Mucosa of gallbladder (tissue), 1 donor: ENCODE measurements around the gene FGFR4. TPM values are rescaled to one million over a fixed set of nuclear protein-coding genes. Genes with fewer than 3 reads are reported as not detected.

Experiments used
- DNase-seq: peaks from one replicate; pipeline ENCODE4 v3.0.0-alpha.2; 2020; ENCODE audit warnings: low spot score
- total RNA-seq: library from RNA; stranded (reverse); gene quantifications from one replicate; pipeline ENCODE4 v1.2.1, GENCODE V29; 2021
- donor health status: DM: no; HTN: no; CAD: no.

FGFR4 gene
- total RNA-seq, 1 donor from 2014 or later: 233 TPM

DNA sequence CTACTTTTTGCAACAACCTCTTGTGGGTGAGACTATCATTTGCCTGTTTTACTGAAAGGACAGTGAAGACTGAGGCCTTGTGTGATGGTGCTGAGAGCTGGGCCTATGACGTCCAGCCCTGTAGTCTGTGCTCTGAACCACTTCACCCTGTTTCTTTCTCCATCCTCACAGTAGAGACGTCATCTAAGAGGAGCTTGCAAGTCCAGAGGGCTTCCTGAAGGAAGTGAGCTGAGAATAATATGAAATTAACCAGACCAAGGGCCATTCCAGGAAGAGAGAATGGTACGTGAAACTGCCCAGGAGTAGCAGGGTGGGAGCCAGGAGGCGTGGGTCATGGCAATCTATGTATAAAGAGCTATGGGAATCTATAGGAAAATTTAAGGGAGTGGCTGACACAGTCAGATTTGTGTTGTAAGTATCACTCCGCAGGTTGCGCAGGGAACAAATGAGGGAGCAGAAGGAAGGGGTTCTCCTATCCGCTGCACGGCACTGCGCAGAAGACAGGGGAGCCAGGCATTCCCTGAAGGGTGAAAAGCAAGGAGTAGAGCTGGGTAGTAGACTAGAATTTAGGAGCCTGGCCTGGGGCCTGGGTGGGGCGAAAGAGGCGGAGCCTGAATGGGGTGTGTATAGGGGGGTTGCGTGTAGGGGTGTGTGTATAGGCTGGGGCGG, 596 bp upstream of the FGFR4 start:
- no peak for DNase-seq

DNA sequence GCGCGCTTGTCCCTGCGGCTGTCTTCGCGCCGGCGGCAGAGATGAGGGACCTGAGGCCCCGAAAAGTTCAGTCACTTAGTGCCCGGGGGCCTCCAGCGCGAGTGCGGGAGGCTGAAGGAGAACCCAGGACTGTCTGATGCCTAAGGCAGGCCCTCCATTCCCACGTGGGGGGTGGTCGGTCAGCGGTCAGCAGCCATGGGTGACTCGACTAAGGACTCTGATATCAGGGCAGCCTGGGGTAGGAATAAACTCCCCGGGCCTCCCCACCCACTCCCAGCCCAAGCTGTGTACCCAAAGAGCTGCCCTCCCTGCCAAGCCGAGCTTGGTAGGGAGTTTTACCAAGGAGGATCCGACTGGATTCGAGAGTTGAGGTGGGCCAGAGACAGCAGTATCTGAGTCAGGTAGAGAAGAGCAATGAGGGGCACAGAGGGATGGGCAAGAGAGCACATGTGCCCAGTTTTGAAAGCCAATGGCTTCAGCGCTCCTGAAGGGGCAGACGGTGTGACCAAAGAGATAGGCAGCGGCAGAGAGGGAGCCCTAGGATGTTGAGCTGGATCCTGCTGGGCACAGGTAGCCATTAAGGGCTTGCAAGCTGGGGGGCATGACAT, 787 bp downstream of the FGFR4 start:
- no peak for DNase-seq

- no peak for DNase-seq
These were observed 2.4 kb downstream of the FGFR4 start for GRCh38 chr5:177089127-177089526.

- DNase-seq: peak; percentile 54
These were observed 3.3 kb downstream of the FGFR4 start for GRCh38 chr5:177089825-177090641.

- no peak for DNase-seq
These were observed 4.1 kb downstream of the FGFR4 start for GRCh38 chr5:177090813-177091212.

DNA sequence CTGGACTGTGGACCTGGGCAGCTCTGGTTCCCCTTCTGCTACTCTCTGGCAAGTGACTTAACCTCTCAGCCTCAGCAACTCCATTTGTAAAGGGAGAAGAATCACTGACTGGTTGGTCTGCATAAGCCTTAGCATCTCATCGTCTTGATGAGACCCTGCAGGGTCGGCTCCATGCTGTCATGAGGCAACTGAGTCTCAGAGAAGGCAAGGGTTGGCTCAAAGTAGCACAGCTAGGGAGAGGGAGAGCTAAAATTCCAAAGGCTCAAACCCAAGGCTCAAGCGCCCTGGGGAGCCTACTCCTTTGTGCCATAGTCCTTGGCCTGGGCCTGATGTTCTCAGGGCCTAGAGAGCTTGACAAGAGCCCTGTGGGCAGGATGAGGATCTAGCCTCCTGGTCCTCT, 4.5 kb downstream of the FGFR4 start:
- DNase-seq: no peak

DNA sequence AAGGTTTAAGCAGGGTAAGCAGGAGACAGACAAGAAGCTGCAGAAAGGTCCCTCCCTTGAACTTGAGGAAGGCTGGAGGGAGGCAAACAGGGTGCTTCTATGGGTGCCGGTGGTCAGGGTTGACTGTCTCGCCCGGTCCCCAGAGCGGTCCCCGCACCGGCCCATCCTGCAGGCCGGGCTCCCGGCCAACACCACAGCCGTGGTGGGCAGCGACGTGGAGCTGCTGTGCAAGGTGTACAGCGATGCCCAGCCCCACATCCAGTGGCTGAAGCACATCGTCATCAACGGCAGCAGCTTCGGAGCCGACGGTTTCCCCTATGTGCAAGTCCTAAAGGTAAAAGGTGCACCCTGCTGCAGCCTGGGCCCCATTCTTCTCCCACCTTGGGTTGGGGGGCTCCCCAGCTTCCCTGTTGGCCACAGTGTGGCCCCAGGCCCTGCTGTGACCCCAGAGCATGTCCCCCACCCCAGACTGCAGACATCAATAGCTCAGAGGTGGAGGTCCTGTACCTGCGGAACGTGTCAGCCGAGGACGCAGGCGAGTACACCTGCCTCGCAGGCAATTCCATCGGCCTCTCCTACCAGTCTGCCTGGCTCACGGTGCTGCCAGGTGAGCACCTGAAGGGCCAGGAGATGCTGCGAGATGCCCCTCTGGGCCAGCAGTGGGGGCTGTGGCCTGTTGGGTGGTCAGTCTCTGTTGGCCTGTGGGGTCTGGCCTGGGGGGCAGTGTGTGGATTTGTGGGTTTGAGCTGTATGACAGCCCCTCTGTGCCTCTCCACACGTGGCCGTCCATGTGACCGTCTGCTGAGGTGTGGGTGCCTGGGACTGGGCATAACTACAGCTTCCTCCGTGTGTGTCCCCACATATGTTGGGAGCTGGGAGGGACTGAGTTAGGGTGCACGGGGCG, 5.7 kb downstream of the FGFR4 start:
- no peak for DNase-seq

DNA sequence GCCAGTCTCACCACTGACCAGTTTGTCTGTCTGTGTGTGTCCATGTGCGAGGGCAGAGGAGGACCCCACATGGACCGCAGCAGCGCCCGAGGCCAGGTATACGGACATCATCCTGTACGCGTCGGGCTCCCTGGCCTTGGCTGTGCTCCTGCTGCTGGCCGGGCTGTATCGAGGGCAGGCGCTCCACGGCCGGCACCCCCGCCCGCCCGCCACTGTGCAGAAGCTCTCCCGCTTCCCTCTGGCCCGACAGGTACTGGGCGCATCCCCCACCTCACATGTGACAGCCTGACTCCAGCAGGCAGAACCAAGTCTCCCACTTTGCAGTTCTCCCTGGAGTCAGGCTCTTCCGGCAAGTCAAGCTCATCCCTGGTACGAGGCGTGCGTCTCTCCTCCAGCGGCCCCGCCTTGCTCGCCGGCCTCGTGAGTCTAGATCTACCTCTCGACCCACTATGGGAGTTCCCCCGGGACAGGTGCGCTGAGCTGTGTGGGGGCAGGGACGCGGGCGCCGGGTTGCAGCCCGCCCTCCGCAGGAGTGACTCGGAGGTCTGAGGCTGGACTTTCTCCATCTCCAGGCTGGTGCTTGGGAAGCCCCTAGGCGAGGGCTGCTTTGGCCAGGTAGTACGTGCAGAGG, 6.5 kb downstream of the FGFR4 start:
- DNase-seq: no peak

- DNase-seq: no peak
These were observed 7.1 kb downstream of the FGFR4 start for GRCh38 chr5:177093803-177094202.

DNA sequence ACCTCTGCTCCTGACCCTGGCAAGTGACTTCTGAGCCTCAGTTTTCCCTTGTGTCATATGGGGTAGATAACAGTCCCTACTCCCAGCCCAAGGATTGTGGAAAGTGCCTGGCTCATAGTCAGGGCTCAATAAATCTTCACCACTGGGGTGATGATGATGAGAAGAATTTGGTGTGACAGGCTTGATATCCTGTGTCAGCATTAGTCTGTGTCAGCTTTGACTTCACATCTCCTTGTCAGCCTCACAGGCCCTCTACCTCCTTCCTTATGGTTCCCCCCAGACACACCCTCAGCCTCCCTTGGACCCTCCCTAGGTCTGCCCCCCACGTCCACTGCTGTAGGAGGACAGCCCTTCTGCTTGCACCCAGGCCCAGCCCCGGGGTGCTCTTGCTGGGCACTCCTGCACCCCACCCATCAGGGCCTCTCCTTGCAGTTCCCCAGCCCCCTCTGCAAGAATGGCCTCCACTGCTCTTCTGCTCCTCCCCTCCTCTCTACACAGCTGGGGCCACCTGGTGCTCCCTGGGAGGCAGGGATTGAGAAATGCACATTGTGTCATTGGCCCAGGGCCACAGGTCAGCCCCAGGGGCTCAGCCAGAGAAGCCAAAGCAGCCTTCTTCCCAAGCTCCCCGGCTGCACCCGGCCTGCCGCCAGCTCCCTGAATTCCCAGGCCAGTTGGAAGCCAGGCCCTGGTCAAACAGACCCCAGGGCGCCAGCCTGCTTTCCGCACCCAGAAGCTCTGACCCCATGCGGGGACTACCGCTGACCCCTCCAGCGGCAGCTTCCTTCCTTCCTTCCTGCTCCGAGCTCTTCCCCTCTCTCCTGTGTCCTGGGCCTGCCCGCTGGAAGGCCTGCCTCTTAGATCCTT, 7.7 kb downstream of the FGFR4 start:
- DNase-seq: peak; percentile 74

- no peak for DNase-seq
These were observed 8.5 kb downstream of the FGFR4 start for GRCh38 chr5:177095088-177095669.

- DNase-seq: no peak
These were observed 9.7 kb downstream of the FGFR4 start for GRCh38 chr5:177096162-177097015.

DNA sequence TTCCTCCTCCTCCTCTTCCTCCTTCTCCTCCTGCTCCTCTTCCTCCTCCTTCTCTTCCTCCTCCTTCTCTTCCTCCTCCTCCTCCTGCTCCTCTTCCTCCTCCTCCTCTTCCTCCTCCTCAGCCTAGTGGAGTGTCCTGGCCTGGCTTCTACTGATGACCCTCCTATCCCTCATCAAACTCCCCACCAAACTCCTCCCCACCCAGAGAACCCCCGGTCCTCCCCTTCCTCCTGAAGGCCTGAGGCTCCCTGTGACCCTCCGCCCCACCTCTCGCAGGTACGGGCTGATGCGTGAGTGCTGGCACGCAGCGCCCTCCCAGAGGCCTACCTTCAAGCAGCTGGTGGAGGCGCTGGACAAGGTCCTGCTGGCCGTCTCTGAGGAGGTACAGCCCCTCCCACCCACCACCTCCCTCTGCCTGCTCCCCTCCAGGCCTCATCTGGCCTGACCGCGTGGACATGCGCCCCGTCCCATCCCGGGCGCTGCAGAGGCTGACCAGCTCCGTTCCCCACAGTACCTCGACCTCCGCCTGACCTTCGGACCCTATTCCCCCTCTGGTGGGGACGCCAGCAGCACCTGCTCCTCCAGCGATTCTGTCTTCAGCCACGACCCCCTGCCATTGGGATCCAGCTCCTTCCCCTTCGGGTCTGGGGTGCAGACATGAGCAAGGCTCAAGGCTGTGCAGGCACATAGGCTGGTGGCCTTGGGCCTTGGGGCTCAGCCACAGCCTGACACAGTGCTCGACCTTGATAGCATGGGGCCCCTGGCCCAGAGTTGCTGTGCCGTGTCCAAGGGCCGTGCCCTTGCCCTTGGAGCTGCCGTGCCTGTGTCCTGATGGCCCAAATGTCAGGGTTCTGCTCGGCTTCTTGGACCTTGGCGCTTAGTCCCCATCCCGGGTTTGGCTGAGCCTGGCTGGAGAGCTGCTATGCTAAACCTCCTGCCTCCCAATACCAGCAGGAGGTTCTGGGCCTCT, 10.6 kb downstream of the FGFR4 start:
- DNase-seq: no peak

GRCh38 chr5:177098120-177098469, 11.4 kb downstream of the FGFR4 start:
- no peak for DNase-seq

DNA sequence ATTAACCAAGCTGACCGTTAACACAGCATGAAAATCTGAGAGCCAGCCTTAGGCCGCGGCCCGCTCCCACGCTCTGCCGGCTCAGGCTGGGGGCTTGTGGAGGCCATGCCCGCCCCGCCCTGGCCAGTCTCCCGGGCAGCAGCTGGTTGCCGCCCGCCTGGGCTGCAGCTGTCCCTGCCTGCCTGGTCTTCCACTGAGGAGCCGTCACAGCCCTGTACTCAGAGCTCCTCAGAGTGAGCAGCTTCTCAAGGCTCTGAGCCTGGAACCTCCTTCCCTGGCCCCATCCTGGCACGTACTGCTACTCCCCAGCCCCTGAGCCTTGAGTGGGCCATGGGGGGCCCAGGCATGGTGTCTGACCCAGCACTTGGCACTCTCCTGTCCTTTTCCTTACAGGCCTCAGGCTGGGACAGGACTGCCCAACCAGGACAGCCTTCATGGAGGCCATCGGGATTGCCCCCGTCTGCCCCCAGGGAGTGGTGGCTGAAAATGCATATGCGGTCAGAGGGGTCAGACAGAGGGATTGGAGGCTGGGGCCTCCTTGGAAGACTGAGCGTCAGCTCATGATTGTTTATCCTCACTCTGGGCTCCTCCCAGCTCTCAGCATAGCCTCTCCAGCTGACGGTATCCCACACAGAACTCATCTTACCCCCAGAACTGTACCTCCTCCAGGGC, 11.9 kb downstream of the FGFR4 start:
- DNase-seq: no peak

DNA sequence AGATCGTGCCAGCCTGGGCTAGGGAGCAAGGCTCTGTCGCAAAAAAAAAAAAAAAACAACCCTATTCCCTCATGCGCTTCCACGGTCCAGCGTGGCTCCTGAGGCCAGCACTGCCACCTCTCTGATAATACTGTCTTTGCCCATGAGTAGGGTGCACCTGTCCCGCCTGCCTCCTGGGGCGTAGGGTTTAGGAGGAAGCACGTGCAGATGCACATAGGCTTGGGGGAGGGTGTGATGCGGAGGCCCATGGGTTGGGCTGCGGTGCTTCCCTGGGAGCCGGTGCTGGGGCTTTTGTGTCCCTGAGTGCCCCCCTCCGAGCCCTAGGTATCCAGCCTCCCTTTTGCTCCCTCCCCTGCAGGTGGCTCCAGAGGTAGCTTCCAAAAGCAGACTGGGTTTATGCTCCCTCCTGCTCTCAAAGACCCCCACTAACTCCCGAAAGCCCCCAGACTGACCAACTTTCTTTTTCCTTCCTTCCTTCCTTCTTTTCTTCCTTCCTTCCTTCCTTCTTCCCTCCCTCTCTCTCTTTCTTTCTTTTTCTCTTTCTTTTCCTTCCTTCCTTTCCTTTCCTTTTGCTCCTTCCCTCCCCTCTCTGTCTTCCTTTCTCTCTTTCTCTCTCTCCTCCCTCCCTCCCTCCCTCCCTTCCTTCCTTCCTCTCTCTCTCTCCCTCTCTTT, 12.8 kb downstream of the FGFR4 start:
- DNase-seq: no peak

DNA sequence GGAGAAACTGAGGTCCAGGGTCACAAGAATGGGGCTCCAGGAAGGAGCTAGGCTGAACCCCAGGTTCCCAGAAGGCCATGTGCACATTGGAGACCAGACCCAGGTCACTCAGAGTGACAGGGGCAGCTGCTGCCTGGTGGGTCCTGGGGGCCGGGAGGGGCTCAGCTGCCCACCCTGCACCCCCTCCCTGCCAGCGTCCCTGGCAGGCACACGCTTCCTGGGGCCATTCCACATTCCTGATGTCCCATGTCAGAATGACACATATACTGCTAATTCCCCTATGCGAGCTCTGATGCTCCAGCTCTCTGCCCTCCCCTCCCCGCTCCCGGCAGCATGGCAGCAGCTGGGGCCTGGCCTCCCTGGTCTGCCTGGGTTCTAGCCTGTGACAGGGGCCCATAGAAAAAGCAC, 14.0 kb downstream of the FGFR4 start:
- DNase-seq: no peak
